ENCODE measurements around the gene TRPV5.

The TRPV5 gene

DNA sequence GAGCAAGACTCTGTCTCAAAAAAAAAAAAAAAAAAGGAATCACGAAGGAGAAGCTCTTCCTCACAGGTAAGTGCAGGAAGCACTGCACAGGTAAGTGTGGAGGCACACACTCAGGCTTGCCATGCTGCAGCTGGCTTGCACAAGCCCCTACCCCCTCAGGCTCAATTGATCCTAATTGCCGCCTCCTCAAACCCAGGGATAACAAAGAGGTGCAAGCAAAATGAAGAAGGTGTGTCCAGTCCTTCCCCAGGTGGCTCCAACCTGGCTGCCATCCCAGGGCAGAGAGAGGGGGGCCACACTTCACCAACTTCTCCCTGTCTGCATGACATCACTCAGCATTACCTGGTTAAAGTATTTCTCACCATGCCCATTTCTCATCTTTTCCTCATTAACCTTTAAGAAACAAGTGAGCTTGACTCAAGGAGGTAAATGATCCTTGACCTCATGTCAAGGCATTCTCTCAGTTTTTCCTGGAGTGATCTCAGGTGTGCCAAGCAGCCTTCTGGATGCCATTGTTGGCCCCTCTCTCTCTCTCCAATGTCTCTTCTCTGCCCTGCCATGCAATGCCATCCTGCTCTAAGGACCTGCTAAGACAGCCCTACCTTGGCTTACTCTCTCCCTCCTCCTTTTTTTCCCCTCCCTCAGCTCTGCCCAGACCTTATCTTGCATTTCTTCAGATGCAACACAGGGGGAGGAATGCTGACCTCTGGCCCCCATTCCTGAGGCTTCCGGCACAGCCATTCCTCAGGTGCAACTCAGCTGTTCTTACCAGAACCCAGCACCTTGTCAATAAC lies 35.0 kb downstream of the TRPV5 start:
- no peak for DNase-seq (ENCODE audit: low read depth)
- TF ChIP-seq CTCF (IDR thresholded peaks at IDR 0.05; ENCODE audit: low read depth, low read length, missing control alignments) = no peak

DNA sequence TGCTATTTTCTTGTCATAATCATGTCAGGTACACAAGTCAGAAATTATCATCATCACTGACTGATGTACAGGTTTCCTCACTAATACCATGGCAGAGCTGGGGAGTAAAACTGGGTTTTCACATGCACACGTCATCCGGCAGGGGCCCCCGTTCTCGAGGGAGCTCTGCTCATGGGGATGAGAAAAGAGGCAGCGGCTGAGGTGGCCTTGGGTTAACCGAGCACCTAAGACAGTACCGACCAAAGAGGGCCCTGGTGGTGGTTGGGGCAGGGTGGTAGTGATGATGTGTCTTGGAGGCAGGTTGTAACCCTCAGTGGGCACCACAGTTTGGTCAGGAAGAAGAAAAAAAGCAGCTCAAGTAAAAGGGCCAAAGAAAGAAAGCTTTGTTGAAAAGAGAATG lies 35.9 kb downstream of the TRPV5 start:
- no peak for DNase-seq (ENCODE audit: low read depth)
- H3K4me3 ChIP-seq (ENCODE audit: low read depth, low read length) = no peak overlapping the region
- no peak for TF ChIP-seq CTCF (IDR thresholded peaks at IDR 0.05; ENCODE audit: low read depth, low read length, missing control alignments)

More for the DNA sequence above, 35.0 kb downstream of the TRPV5 start:
- H3K4me3 ChIP-seq (ENCODE audit: low read depth, low read length) = no peak overlapping the region

DNA sequence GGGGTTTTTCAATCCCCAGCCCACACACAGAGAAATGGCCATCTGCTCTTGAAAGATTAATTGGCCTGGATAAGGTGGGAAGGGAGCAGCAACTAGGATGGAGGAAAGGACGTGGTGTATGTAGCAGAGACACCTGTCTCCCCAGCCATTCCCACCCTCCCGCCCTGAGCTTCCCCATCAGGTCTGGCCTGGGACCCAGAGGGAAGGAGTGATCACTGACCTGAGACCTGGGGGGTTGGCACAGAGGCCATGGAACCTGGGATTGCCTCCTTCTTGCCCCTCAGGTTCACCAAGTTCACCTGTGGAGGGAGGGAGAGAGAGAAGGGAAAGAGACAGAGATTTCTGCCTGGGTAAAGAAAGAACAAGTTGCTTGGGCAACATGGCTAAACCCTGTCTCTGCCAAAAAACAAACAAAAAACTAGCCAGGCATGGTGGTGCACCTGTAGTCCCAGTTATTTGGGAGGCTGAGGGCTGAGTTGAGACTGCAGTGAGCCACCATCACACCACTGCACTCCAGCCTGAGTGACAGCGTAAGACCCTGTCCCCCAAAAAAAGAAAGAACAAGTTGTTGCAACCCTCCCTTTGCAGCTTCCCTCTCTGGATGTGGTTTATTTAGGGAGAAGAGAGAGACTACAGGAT lies 36.7 kb downstream of the TRPV5 start:
- H3K4me3 ChIP-seq (ENCODE audit: low read depth, low read length) = no peak overlapping the region
- no peak for DNase-seq (ENCODE audit: low read depth)
- TF ChIP-seq CTCF (IDR thresholded peaks at IDR 0.05; ENCODE audit: low read depth, low read length, missing control alignments) = no peak

DNA sequence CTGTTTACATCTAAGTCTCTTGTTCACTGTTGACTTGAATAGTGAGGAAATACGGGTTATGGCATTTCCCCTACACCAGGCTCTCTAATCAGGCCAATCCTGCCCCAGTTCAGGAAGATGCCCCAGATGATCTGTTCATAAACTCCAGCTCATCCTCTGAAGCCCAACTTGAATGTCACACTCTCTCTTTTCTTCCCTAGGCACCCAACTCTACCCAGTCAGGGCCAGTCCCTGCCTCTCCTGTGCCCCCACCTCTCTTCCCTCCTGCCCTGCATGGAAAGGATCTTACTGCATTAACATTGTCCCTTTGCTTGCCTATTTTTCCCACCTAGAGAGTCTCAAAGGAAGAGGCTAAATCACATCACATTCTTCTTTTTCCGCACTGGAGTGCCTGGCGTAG lies 37.4 kb downstream of the TRPV5 start:
- TF ChIP-seq CTCF (IDR thresholded peaks at IDR 0.05; ENCODE audit: low read depth, low read length, missing control alignments) = no peak
- DNase-seq (ENCODE audit: low read depth) = no peak
- no peak overlapping the region for H3K4me3 ChIP-seq (ENCODE audit: low read depth, low read length)

DNA sequence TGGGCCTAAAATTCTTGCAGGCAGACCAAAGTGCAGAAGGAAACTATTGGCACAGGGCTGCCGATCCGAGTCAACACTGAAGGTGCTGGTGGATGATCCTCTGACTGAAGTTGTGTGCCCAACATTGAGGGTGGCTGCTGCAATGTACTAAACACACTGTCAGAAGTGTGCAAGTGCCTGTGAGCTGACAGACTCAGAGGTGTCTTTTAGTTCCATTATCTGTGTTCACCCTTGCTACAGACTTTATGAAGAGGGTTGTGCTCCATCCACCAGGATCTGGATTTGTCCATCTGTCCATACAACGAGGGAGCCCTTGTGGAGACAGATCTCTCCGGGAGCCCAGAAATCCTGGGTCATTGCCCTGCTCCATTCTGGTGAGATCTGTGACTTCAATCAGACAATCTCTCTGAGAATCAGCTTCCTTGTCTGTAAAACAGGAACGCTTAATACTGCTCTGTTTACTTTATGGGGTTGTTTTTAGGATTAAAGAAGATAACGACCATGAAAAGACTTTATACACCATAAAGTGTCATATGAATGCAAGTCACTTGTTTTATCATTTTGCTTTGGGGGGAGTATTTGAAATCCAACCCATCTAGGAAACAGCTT lies 38.5 kb downstream of the TRPV5 start:
- DNase-seq (ENCODE audit: low read depth) = no peak
- no peak for TF ChIP-seq CTCF (IDR thresholded peaks at IDR 0.05; ENCODE audit: low read depth, low read length, missing control alignments)
- no peak overlapping the region for H3K4me3 ChIP-seq (ENCODE audit: low read depth, low read length)

DNA sequence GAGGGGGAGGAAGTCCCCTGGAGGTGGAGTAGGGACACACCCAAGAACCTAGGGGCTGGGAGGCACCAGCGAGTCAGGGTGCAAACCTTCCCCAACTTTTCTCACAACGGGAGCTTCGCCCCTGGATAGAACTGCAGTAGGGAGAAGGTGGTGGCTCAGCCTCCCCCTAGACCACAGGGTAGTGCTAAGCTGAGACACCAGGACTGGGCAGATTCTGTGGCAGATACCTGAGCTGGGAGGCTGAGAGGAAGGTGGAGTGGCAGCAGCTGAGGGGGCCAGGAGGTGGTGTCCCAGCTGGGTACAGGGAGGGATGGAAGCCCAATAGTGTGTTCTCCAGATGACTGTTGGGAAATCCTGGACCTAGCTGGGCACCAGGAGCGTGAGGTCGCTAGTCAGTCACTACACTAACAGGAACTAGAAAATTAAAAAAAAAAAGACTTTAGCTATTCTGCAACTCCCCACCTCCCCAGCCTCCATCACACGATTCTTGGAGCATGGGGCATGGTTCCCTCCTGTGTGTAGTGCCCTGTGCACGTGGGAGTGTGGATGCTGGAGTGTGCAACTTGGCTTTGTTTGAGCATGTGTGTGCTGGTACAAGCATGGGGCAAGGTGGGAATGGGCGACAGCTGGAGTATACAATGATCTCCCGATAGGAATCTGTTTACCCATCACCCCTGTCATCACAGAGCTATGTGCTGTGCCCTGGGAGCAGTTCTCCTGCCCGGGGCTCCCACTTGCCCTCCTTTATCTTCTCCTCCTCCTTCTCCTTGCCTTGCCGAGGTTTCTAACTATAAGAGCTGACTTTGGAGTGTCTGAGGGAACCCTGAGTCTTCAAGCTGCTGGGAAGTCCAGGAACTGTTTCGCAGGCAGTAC lies 39.2 kb downstream of the TRPV5 start:
- no peak overlapping the region for H3K4me3 ChIP-seq (ENCODE audit: low read depth, low read length)
- no peak for TF ChIP-seq CTCF (IDR thresholded peaks at IDR 0.05; ENCODE audit: low read depth, low read length, missing control alignments)
- DNase-seq (ENCODE audit: low read depth) = no peak
